Activated gamma-delta T cell treated with Interleukin-2 at 50 U/mL for 16 hours (primary cell): ENCODE results near the gene TPM2.

ENCODE experiments used
- DNase-seq: peaks from one replicate; pipeline ENCODE4 v3.0.0-alpha.2; 2020

TPM2 gene

GRCh38 chr9:35717132-35717870 lies 27.6 kb upstream of the TPM2 start:
- no peak for DNase-seq

GRCh38 chr9:35716230-35716629 lies 26.5 kb upstream of the TPM2 start:
- DNase-seq = no peak

GRCh38 chr9:35714579-35715252 lies 25.0 kb upstream of the TPM2 start:
- DNase-seq = no peak

GRCh38 chr9:35714123-35714522 lies 24.4 kb upstream of the TPM2 start:
- no peak for DNase-seq

GRCh38 chr9:35713578-35713977 lies 23.9 kb upstream of the TPM2 start:
- DNase-seq = no peak

GRCh38 chr9:35712762-35713400 lies 23.2 kb upstream of the TPM2 start:
- DNase-seq = no peak

GRCh38 chr9:35711501-35712428 lies 22.0 kb upstream of the TPM2 start:
- DNase-seq = no peak

- no peak for DNase-seq
Measured at GRCh38 chr9:35710818-35711500, 21.2 kb upstream of the TPM2 start.

- DNase-seq = no peak
Measured at GRCh38 chr9:35708146-35708545, 18.4 kb upstream of the TPM2 start.

GRCh38 chr9:35706951-35707350 lies 17.2 kb upstream of the TPM2 start:
- no peak for DNase-seq

- no peak for DNase-seq
Measured at GRCh38 chr9:35705836-35706430, 16.2 kb upstream of the TPM2 start.

GRCh38 chr9:35705372-35705771 lies 15.6 kb upstream of the TPM2 start:
- DNase-seq = no peak

- DNase-seq = no peak
Measured at GRCh38 chr9:35703906-35704672, 14.4 kb upstream of the TPM2 start.

GRCh38 chr9:35702696-35703095 lies 13.0 kb upstream of the TPM2 start:
- DNase-seq = no peak

- no peak for DNase-seq
Measured at GRCh38 chr9:35700942-35701341, 11.2 kb upstream of the TPM2 start.

- no peak for DNase-seq
Measured at GRCh38 chr9:35700031-35700430, 10.3 kb upstream of the TPM2 start.

GRCh38 chr9:35698231-35698630 lies 8.5 kb upstream of the TPM2 start:
- DNase-seq = no peak

GRCh38 chr9:35697486-35697885 lies 7.8 kb upstream of the TPM2 start:
- no peak for DNase-seq

- DNase-seq = peak; percentile 59
Measured at GRCh38 chr9:35696520-35697215, 6.9 kb upstream of the TPM2 start.

- no peak for DNase-seq
Measured at GRCh38 chr9:35695943-35696401, 6.2 kb upstream of the TPM2 start.
